SK-N-SH (cell line): ENCODE results near the gene C13orf46. TPM values are rescaled to one million over a fixed set of nuclear protein-coding genes. Genes with fewer than 3 reads are reported as not detected.

Source experiments
- CTCF ChIA-PET: fragments of 300-600, 350-600 bp; formaldehyde crosslinking; extraction: SDS; loops from one replicate; lab custom pipeline; 2021; lab: Yijun Ruan, JAX
- POLR2A ChIA-PET: fragments of 350-600 bp; sonication (Branson Sonifier 250); formaldehyde crosslinking; extraction: SDS; loops from one replicate; lab custom pipeline; 2020; ENCODE audit warnings: antibody characterized with exemption, inconsistent platforms; lab: Yijun Ruan, JAX
- DNase-seq: peaks from one replicate; pipeline ENCODE4 v3.0.0; 2012
- H2AFZ ChIP-seq: fragments of 200-600 bp; sonication (generic); 2 replicates; pipeline ENCODE4 v1.8.1; 2016; ENCODE audit warnings: antibody characterized with exemption, mild to moderate bottlenecking, low read depth
- H3F3A ChIP-seq: fragments of 200-600 bp; sonication (generic); replicated peaks from 2 replicates; pipeline ENCODE3; 2016; ENCODE audit warnings: antibody characterized with exemption, mild to moderate bottlenecking; ENCODE audit not compliant: insufficient read depth
- H3K27ac ChIP-seq, 2 experiments: fragments of 200-500 bp in 1 of 2; fragments of 200-600 bp in 1 of 2; sonication (Bioruptor generic) in 1 of 2; sonication (generic), shearing (Covaris generic) in 1 of 2; 2 replicates each; pipeline versions ENCODE4 v1.5.1 to v1.6.1; 2014 to 2016; ENCODE audit warnings: low read depth in 2 of 2, inconsistent platforms in 1 of 2, low read length in 1 of 2, mild to moderate bottlenecking in 1 of 2, mixed read lengths in 1 of 2
- H3K27me3 ChIP-seq: fragments of 200-600 bp; sonication (generic), shearing (Covaris generic); 2 replicates; pipeline ENCODE4 v1.6.1; 2016; ENCODE audit warnings: mixed run types; ENCODE audit not compliant: insufficient read depth
- H3K36me3 ChIP-seq, 2 experiments: fragments of 200-500 bp in 1 of 2; fragments of 200-600 bp in 1 of 2; sonication (Bioruptor generic) in 1 of 2; sonication (generic) in 1 of 2; replicated peaks in 1 of 2; 2 replicates each; pipeline versions ENCODE3 to v1.5.1; 2014 to 2016; ENCODE audit warnings: low read length in 1 of 2, mild to moderate bottlenecking in 1 of 2; ENCODE audit not compliant: insufficient read depth in 2 of 2, control insufficient read depth in 1 of 2
- H3K4me1 ChIP-seq, 2 experiments: fragments of 200-500 bp in 1 of 2; fragments of 200-600 bp in 1 of 2; sonication (Bioruptor generic) in 1 of 2; sonication (generic), shearing (Covaris generic) in 1 of 2; 2 replicates each; pipeline versions ENCODE4 v1.5.1 to v1.6.1; 2014 to 2016; ENCODE audit warnings: low read depth in 1 of 2, low read length in 1 of 2, mixed run types in 1 of 2; ENCODE audit not compliant: insufficient read depth in 2 of 2, control insufficient read depth in 1 of 2
- H3K4me2 ChIP-seq: fragments of 200-600 bp; sonication (generic), shearing (Covaris generic); 2 replicates; pipeline ENCODE4 v1.6.1; 2017; ENCODE audit warnings: mixed run types
- H3K4me3 ChIP-seq, 2 experiments: fragments of 200-500 bp in 1 of 2; fragments of 200-600 bp in 1 of 2; sonication (Bioruptor generic) in 1 of 2; sonication (generic), shearing (Covaris generic) in 1 of 2; 2 replicates each; pipeline versions ENCODE4 v1.5.1 to v1.8.1; 2014 to 2016; ENCODE audit warnings: low read depth in 2 of 2, inconsistent platforms in 1 of 2, low read length in 1 of 2, mild to moderate bottlenecking in 1 of 2, mixed read lengths in 1 of 2, moderate library complexity in 1 of 2
- H3K79me2 ChIP-seq: fragments of 200-600 bp; sonication (generic); 2 replicates; pipeline ENCODE4 v1.8.1; 2017; ENCODE audit warnings: mild to moderate bottlenecking; ENCODE audit not compliant: insufficient read depth
- H3K9ac ChIP-seq: fragments of 200-600 bp; sonication (generic); 2 replicates; pipeline ENCODE4 v1.6.1; 2017; ENCODE audit warnings: mixed run types
- H3K9me2 ChIP-seq: fragments of 200-600 bp; sonication (generic); 2 replicates; pipeline ENCODE4 v1.6.1; 2017; ENCODE audit warnings: mixed run types
- H3K9me3 ChIP-seq: fragments of 200-600 bp; sonication (generic); 2 replicates; pipeline ENCODE4 v1.6.1; 2017; ENCODE audit warnings: mixed run types, mild to moderate bottlenecking, moderate library complexity
- H4K20me1 ChIP-seq: fragments of 200-600 bp; sonication (generic); 2 replicates; pipeline ENCODE4 v1.6.1; 2017; ENCODE audit warnings: mild to moderate bottlenecking, mixed run types; ENCODE audit not compliant: insufficient read depth
- CHD2 ChIP-seq: fragments of 150-350 bp; IDR thresholded peaks from 2 replicates; pipeline ENCODE4 v1.6.1; 2018; ENCODE audit warnings: low read length; ENCODE audit not compliant: partially characterized antibody
- ELF1 ChIP-seq: IDR thresholded peaks from 2 replicates; pipeline ENCODE4 v1.4.0; 2012
- EP300 ChIP-seq, 2 experiments: IDR thresholded peaks; 2 replicates each; pipeline versions ENCODE4 v1.4.0 to v1.6.1; 2012; ENCODE audit warnings: borderline replicate concordance in 1 of 2, low read depth in 1 of 2, low read length in 1 of 2
- EZH2phosphoT487 ChIP-seq: fragments of 200-600 bp; sonication (generic); IDR thresholded peaks from 2 replicates; pipeline ENCODE4 v1.6.1; 2017; ENCODE audit warnings: low read depth, mixed run types, mild to moderate bottlenecking, antibody characterized with exemption, moderate library complexity, borderline replicate concordance
- FOSL2 ChIP-seq: IDR thresholded peaks from 2 replicates; pipeline ENCODE4 v1.4.0; 2012; ENCODE audit warnings: low read depth, mild to moderate bottlenecking, moderate library complexity, borderline replicate concordance
- FOXJ3 ChIP-seq: sonication (generic); formaldehyde crosslinking; IDR thresholded peaks from 2 replicates; pipeline ENCODE4 v1.5.1; 2020; ENCODE audit warnings: mild to moderate bottlenecking, missing genetic modification reagents
- GABPA ChIP-seq: IDR thresholded peaks from 2 replicates; pipeline ENCODE4 v1.4.0; 2012; ENCODE audit warnings: low read depth, mild to moderate bottlenecking
- GATA2 ChIP-seq: sonication (generic); formaldehyde crosslinking; IDR thresholded peaks from 2 replicates; pipeline ENCODE4 v1.5.0; 2020; ENCODE audit warnings: mild to moderate bottlenecking, missing genetic modification reagents
- JUND ChIP-seq: IDR thresholded peaks from 2 replicates; pipeline ENCODE4 v1.4.0; 2012
- MEF2A ChIP-seq: IDR thresholded peaks from 2 replicates; pipeline ENCODE4 v1.4.0; 2012; ENCODE audit warnings: low read depth, borderline replicate concordance
- NFIC ChIP-seq: IDR thresholded peaks from 2 replicates; pipeline ENCODE4 v1.4.0; 2012; ENCODE audit warnings: borderline replicate concordance
- NRF1 ChIP-seq: IDR thresholded peaks from 2 replicates; pipeline ENCODE4 v1.6.1; 2012; ENCODE audit warnings: low read depth, mild to moderate bottlenecking, low read length
- PBX3 ChIP-seq: IDR thresholded peaks from 2 replicates; pipeline ENCODE4; 2012
- POLR2AphosphoS5 ChIP-seq: IDR thresholded peaks from 2 replicates; pipeline ENCODE4 v1.6.1; 2012; ENCODE audit warnings: low read depth, low read length
- RAD21 ChIP-seq: IDR thresholded peaks from 2 replicates; pipeline ENCODE4 v1.6.1; 2012; ENCODE audit warnings: mild to moderate bottlenecking, low read length
- RFX5 ChIP-seq: IDR thresholded peaks from 2 replicates; pipeline ENCODE4 v1.6.1; 2012; ENCODE audit warnings: mild to moderate bottlenecking, improper control_type of control experiment, low read length
- RXRA ChIP-seq: IDR thresholded peaks from 2 replicates; pipeline ENCODE4 v1.4.0; 2012; ENCODE audit warnings: low read depth, mild to moderate bottlenecking, borderline replicate concordance
- SIN3A ChIP-seq: IDR thresholded peaks from 2 replicates; pipeline ENCODE4 v1.6.1; 2012; ENCODE audit warnings: low read depth, mild to moderate bottlenecking, low read length, moderate library complexity, borderline replicate concordance
- SMC3 ChIP-seq: IDR thresholded peaks from 2 replicates; pipeline ENCODE4 v1.6.1; 2012; ENCODE audit warnings: low read depth, low read length, improper control_type of control experiment
- TAF1 ChIP-seq: IDR thresholded peaks from 2 replicates; pipeline ENCODE4 v1.6.1; 2012; ENCODE audit warnings: low read depth, mild to moderate bottlenecking, low read length, moderate library complexity, borderline replicate concordance
- TCF12 ChIP-seq: IDR thresholded peaks from 2 replicates; pipeline ENCODE4 v1.4.0; 2012
- TEAD4 ChIP-seq: IDR thresholded peaks from 2 replicates; pipeline ENCODE4 v1.4.0; 2012; ENCODE audit warnings: mild to moderate bottlenecking, borderline replicate concordance; ENCODE audit not compliant: insufficient read depth
- USF1 ChIP-seq: IDR thresholded peaks from 2 replicates; pipeline ENCODE4 v1.4.0; 2012; ENCODE audit warnings: low read depth, borderline replicate concordance
- WGBS: methylation state at CpG from one replicate; pipeline ENCODE4 v1.1.6; 2017; ENCODE audit warnings: low lambda C conversion rate; 5-methylcytosine and 5-hydroxymethylcytosine counted together
- polyA plus RNA-seq, 3 experiments: library from polyadenylated mRNA; depleted of rRNA; stranded (reverse); fragments of >200 nt; gene quantifications; 2 replicates each; pipeline ENCODE4 v1.2.3, GENCODE V29; 2012
- TF ChIP-seq, protein P1 (sequence below): IDR thresholded peaks from 2 replicates; pipeline ENCODE4 v1.6.1; 2012; ENCODE audit warnings: mild to moderate bottlenecking, low read depth, low read length, moderate library complexity
- TF ChIP-seq, protein P2 (sequence below): fragments of 150-350 bp; IDR thresholded peaks from 2 replicates; pipeline ENCODE4 v1.6.1; 2016; ENCODE audit warnings: mild to moderate bottlenecking, low read depth, low read length
- TF ChIP-seq, protein P3 (sequence below): fragments of 200-600 bp; sonication (generic); IDR thresholded peaks from 2 replicates; pipeline ENCODE4 v1.6.1; 2017; ENCODE audit warnings: antibody characterized with exemption, mild to moderate bottlenecking, moderate library complexity

C13orf46 gene
- polyA plus RNA-seq, 1 of the 3 experiments (the other 2 are of a cell fraction), result 1.7 TPM

- 51% methylated on average over 4 of the region's 4 CpGs for WGBS
- Histone ChIP-seq H3K9ac (no peak overlapping the region), H3K4me2 (no peak overlapping the region), H3K9me3 (peaks cover 8% of the 10 kb centered on the region), H3K9me2 (no peaks in the 10 kb centered on the region), H3K36me3 (peaks cover 0 to 4% of the 10 kb centered on the region in 2 experiments), H3K4me3 (no peak overlapping the region), H3F3A (peaks cover 34% of the 10 kb centered on the region), H3K4me1 (peaks cover 17 to 36% of the 10 kb centered on the region in 2 experiments), H4K20me1 (no peaks in the 10 kb centered on the region), H3K79me2 (no peaks in the 10 kb centered on the region), H3K27me3 (no peaks in the 10 kb centered on the region), H2AFZ (no peak overlapping the region), H3K27ac (peak overlapping the region; percentile 57 to 64; a peak in 3 of 4 replicates)
- POLR2A ChIA-PET, result no interaction called here
- no peak for DNase-seq
- CTCF ChIA-PET, result interaction anchor here (1.0 kb wide), 1 partner anchor 85 kb away, joined by 3 read pairs; no protein-coding TSS in a partner anchor
- TF ChIP-seq, protein P1, sequence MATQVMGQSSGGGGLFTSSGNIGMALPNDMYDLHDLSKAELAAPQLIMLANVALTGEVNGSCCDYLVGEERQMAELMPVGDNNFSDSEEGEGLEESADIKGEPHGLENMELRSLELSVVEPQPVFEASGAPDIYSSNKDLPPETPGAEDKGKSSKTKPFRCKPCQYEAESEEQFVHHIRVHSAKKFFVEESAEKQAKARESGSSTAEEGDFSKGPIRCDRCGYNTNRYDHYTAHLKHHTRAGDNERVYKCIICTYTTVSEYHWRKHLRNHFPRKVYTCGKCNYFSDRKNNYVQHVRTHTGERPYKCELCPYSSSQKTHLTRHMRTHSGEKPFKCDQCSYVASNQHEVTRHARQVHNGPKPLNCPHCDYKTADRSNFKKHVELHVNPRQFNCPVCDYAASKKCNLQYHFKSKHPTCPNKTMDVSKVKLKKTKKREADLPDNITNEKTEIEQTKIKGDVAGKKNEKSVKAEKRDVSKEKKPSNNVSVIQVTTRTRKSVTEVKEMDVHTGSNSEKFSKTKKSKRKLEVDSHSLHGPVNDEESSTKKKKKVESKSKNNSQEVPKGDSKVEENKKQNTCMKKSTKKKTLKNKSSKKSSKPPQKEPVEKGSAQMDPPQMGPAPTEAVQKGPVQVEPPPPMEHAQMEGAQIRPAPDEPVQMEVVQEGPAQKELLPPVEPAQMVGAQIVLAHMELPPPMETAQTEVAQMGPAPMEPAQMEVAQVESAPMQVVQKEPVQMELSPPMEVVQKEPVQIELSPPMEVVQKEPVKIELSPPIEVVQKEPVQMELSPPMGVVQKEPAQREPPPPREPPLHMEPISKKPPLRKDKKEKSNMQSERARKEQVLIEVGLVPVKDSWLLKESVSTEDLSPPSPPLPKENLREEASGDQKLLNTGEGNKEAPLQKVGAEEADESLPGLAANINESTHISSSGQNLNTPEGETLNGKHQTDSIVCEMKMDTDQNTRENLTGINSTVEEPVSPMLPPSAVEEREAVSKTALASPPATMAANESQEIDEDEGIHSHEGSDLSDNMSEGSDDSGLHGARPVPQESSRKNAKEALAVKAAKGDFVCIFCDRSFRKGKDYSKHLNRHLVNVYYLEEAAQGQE, result no peak
- no peak for TF ChIP-seq TAF1
- peak; percentile 75 for TF ChIP-seq NFIC
- peak; percentile 15; the same call in 1 of the 2 replicates for TF ChIP-seq RAD21
- TF ChIP-seq, protein P2, sequence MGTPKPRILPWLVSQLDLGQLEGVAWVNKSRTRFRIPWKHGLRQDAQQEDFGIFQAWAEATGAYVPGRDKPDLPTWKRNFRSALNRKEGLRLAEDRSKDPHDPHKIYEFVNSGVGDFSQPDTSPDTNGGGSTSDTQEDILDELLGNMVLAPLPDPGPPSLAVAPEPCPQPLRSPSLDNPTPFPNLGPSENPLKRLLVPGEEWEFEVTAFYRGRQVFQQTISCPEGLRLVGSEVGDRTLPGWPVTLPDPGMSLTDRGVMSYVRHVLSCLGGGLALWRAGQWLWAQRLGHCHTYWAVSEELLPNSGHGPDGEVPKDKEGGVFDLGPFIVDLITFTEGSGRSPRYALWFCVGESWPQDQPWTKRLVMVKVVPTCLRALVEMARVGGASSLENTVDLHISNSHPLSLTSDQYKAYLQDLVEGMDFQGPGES, result no peak
- TF ChIP-seq MEF2A, result no peak
- no peak for TF ChIP-seq RXRA
- TF ChIP-seq NRF1, result no peak
- TF ChIP-seq EZH2phosphoT487, result no peak
- no peak for TF ChIP-seq ELF1
- 0 out of 2 replicates have a peak, but pooled peaks have one; percentile 12 for TF ChIP-seq TEAD4
- no peak for TF ChIP-seq JUND
- no peak for TF ChIP-seq SIN3A
- no peak for TF ChIP-seq FOXJ3 (CRISPR knock-in tag)
- TF ChIP-seq GABPA, result no peak
- TF ChIP-seq POLR2AphosphoS5, result no peak
- no peak for TF ChIP-seq EP300 (IDR thresholded peaks at IDR 0.05; ENCODE audit: borderline replicate concordance in 1 of 2, low read depth in 1 of 2, low read length in 1 of 2)
- no peak for TF ChIP-seq FOSL2
- TF ChIP-seq PBX3, result no peak
- no peak for TF ChIP-seq CHD2
- no peak for TF ChIP-seq GATA2
- TF ChIP-seq, protein P3, sequence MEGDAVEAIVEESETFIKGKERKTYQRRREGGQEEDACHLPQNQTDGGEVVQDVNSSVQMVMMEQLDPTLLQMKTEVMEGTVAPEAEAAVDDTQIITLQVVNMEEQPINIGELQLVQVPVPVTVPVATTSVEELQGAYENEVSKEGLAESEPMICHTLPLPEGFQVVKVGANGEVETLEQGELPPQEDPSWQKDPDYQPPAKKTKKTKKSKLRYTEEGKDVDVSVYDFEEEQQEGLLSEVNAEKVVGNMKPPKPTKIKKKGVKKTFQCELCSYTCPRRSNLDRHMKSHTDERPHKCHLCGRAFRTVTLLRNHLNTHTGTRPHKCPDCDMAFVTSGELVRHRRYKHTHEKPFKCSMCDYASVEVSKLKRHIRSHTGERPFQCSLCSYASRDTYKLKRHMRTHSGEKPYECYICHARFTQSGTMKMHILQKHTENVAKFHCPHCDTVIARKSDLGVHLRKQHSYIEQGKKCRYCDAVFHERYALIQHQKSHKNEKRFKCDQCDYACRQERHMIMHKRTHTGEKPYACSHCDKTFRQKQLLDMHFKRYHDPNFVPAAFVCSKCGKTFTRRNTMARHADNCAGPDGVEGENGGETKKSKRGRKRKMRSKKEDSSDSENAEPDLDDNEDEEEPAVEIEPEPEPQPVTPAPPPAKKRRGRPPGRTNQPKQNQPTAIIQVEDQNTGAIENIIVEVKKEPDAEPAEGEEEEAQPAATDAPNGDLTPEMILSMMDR, result no peak
- TF ChIP-seq RFX5, result no peak
- TF ChIP-seq USF1, result no peak
- no peak for TF ChIP-seq SMC3
- TF ChIP-seq TCF12, result peak; percentile 45; the same call in 1 of the 2 replicates
These were observed 67.3 kb downstream of the C13orf46 start for GRCh38 chr13:113906571-113906970.
